GM04503 (cell line): ENCODE results near the gene TP53TG5.

Experiments
- DNase-seq: peaks from one replicate; pipeline ENCODE4 v3.0.0-alpha.2; 2012; ENCODE audit warnings: low read depth

Gene TP53TG5

DNA sequence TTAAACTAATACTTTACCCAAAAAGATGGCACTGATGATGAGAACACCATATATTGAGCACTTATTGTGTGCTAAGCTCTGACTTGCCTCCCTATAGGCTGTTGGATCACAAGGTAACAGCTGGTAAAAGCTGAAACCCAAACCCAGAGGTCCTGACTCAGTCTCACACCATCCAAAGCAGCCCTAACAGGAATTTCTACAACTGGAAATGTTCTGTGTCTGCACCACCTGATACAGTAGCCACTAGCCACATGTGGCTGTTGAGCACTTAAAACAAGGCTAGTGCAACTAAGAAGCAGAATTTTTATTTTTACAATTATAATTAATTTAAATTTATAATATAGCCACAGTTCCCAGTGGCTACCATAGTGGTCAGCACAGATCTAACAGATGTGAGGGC lies 54.4 kb downstream of the TP53TG5 start:
- DNase-seq: no peak

DNA sequence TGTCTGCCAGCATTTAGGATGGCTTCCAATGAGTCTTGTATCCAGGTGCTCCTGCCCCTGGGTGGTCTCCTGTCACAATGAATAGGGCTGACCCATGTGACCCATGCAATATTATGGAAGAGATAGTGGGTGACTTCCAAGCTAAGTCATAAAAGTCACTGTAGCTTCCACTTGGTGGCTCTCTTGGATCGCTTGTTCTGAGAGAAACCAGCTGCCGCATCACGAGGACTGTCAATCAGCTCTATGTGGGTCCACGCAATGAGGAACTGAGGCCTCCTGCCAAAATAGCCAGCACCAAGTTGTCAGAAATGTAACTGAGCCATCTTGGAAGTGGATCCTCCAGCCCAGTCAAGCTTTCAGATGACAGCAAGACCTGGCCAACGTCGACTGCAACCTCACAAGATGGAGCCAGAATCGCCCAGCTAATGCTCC lies 55.2 kb downstream of the TP53TG5 start:
- no peak for DNase-seq
